GM19240 (cell line): ENCODE data around the gene MYH10.

Experiments used
- DNase-seq: peaks from one replicate; pipeline ENCODE4 v3.0.0; 2011; ENCODE audit warnings: low spot score; ENCODE audit not compliant: insufficient read length

The MYH10 gene

DNA sequence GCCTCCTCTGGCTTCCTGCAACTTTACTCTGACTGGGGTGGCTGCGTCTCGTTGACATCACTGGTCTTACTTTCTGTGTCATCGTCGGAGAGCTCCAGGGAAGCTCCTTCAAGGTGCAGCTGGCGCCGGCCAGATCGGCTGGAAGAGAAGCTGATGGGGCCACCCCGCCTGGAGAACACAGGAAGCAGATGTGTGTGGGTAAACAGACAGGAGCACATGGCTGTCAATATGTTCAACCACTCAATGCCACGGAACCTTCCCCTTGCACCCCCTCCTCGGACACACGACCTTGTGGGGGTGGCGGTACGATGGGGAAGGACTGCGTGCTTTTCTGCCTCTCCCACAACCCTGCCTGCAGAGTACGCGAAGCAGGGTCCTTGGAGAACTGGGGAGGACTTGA lies 154.7 kb downstream of the MYH10 start:
- DNase-seq: no peak

DNA sequence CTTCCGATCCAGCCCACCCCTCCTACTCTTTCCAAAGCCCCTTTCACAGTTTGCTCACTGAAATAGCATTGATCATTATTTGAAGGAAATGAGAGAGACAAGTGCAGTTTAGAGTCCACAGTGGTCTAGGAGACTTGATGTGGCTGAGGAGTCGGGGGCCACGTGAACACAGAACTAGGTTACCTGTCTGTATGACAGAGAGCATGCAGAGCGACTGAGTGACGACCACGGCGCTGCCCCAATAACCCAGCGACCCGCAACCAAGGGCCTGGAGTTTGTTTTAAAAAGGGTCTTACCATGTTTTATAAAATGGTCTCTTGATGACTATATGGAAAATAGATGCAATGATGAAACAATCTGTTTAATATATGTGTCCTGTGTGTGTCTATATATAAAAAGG lies 155.3 kb downstream of the MYH10 start:
- no peak for DNase-seq

DNA sequence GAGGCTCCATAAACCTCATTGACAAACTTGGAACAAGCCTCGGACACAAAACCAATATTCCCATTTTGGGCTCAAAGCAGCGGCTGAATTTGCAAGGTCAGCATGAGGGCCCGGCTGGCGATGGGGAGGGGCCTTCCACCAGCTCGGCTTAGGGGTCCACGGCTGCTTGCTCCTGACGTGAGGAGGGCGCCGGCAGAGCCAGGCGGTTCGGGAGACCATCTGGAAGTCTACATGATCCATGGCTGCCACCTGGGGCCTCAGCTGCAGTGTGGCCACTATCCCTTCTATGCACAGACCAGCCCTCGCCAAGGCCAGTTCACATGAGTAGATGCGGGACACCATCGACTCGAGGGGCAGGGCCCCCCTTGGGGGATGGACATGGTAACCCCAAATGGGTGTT lies 155.7 kb downstream of the MYH10 start:
- DNase-seq: no peak

DNA sequence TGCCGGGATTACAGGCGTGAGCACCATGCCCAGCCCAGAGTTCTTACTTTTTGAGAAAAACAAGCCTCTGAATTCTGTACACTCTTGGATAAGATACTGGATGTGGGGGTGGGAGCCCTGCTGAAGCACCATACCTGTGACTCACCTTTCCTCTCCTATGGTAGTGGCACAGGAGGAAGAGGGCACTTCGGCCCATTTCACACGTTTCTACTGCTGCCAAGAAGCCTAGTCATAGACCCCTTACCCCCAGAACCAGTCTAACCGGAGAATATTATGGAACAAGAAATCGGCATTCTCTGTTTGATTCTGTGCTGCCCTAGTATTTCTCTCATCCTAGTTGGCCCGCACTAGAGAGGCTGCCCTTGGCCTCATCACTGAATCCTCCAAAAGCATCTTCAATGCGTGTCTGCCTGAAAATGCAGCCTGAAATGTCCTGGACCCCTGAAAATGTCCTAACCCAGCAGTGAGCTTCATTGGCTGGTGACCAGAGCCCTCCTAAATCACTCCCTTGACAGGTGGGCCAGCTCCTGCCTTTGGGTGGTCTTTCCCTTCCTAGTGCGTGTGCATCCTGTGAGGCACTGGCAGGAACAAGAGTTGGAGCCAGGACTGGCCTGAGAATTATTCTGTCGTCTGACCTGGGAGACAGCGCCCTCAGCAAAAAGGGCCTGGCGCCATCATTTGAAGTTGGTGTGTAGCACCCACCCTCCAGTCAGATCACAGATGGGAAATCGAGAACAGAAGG lies 156.9 kb downstream of the MYH10 start:
- no peak for DNase-seq

DNA sequence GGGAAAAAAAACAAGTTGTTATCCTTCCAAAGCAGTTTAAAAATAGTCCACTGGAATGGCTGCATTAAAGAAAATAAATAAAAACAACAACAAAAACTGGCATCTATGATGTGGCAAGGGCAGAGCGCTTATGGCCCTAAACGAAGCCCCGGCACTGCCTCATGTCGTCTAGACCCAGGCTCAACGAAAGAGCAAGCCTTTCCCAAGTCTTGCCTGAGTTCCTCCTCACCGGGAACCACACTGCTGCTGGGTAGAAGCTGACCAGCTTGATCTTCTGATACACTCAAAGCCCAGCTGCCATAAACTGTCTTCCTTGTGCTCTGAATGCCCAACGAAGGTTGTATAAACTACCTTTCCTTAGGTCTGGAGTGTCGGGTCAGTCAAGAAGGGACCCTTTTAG lies 157.9 kb downstream of the MYH10 start:
- DNase-seq: no peak

DNA sequence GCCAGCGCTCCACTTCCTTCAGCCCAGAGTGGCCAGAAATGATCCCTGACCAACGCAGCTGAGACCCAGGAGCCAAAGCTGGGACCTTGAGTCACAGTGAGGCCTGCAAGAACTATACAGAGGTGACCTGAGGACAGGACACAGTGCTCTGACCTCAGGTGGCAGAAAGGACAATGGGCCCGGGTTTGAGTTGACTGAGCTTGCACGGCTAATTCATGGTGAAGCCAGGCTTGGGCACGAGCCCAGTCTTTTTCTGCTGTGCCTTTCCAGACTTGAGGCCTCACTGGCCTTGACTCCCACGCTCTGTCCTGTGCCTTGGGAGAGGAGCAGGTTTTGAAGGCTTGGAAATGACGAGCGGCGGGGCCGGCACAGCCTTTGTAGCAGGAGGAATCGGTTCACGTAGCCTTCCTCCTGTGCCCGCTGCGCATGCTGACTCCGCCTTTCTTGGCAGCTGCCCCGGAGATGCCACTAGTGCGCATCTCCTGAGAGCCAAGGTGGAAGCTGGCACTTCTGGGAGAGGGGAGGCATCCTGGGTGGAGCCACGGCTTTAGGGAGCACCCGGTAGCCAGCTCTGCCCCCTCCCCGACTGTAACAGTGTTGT lies 160.0 kb downstream of the MYH10 start:
- DNase-seq: no peak

DNA sequence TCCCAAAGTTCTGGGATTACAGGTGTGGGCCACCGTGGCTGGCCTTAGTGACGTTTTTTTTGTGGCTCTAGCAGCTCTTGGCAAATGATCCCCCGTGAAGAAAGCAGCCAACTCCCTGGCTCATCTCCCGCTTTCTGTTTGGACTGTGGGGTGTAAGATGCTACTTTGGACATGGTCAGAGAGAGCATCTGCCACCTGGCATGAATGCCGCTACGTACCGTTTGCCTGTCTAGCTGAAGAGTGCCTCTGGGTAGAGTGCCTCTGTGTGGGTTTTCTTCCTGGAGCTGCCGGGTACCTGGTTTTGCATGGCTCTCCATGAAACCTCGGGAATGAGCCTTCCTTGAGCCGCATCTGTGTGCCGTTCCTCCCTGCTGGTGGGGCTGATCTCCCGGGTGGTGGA lies 160.6 kb downstream of the MYH10 start:
- DNase-seq: no peak

DNA sequence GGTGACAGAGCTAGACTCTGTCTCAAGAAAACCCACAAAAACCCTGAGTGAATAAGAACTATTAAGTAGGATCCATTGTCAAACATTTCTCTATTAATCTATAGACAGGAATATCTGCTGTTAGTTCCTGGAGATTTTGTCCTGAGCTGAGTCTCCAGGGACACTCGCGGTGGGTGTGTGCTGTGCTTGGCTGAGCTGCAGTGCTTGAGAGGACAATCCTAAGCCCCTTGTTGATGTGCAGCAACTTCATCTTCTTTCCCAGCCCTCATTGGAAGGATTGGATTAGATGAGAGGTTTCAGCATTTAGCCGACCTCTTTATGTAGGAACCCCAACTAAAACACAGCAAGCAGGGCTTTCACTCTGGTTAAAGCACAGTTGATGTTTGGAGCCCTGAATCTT lies 161.5 kb downstream of the MYH10 start:
- DNase-seq: no peak

DNA sequence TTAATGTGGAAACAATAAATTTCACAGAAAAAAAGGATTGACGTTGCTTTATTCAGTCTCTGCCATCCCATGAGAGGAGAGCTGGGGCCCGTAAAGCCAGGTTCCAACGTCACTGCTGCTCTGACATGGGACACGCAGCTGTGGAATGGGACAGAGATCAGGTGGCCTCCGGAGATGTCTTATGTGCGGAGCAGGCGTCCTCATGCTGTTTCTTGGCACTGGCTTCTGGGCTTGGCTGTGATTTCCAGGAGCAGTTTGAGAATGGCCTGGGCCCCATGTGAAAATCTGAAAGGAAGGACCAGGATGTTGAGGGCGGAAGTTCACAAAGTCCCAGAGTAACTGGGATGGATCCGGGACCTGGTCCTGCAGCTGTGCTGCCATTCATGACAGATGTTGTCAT lies 162.4 kb downstream of the MYH10 start:
- no peak for DNase-seq

DNA sequence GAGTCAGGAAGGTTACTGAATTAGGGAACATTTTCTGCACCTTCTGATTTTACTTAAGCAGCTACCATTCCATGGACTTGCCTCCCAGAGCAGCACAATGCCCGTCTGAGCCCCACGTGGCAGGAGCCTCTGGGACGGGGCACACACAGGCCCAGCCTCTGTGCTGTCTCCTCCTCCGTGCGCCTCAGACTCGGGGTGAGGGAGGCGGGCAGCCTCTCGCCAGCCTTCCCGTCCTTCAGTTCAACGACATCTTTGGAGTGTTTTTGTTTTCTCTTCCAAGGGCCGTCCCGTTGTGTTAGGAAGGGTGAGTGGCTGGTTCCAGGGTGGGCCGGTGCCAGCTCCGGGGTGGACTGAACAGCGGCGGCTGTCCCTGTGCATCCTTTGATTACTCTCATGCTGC lies 163.0 kb downstream of the MYH10 start:
- DNase-seq: no peak

DNA sequence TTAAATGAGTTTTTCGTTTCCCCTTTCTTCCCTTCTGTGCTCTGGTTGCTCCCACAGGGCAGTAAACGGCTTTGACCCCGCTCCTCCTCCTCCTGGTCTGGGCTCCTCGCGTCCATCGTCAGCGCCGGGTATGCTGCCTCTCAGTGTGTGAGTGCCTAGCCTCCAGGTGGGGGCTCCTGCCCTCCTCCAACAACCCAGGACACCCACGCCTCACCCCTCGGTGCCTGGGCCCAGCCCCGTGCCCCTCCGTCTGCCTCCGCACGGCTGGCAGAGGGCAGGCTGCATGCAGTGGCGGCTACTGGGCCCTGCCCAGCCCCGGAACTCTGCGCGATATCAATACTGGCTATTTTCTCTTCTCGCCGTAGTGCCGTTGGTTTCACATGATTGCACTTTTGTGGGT lies 163.7 kb downstream of the MYH10 start:
- DNase-seq: no peak

DNA sequence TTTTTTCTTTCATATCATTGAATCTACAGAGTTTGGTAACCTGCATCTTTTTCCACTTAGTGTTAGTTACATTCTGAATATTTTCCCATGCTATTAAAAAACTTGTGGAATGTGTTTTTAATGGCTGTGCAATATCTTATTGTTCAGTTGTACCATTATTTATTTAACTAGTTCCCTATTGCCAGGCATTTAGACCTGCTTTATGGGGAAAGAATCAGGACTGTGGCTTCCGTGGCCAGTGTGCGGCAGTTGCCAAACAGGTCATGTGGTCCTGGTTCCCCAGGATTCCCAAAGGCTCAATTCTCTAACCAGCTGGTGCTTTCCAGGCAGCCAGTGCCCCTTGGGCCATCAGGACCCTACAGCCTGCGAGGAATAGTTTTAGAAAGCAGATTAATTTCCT lies 164.1 kb downstream of the MYH10 start:
- DNase-seq: no peak

DNA sequence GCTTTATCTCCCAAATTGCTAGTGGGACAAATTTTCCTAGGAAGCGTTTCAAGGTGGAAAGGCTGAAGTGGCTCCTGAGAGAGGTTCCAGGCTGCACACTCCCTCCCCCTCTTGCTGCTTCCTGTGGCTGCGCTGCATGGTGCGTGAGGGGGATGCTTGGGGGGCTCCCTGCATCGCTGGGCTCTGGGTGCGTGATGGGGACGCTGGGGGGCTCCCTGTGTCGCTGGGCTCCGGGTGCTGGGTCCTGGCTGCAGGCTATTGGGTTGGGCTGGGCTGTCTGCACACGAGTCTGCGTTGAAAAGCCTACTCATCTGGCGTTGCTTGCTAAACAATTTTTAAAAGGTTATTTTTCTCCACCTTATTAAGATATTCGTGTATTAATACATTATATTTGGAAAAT lies 164.8 kb downstream of the MYH10 start:
- DNase-seq: no peak

DNA sequence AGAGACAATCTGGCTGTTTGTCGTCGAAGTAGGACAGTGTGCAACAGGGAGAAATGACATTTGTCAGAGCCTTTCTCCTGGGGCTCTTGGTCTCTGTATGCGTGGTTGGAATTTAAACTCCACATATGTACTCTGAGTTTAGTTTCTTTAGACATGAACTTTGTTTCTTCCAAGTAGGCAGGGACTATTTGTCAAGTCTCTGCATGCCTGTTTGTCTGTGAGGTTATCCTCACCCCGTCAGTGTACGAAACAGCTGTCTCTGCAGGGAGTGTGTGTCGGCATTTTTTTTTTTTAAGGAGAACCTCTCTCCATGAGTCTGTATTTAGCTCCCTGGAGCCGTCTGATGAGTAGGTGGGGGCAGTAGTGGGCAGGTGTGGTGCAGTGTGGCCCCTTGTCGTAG lies 165.2 kb downstream of the MYH10 start:
- DNase-seq: no peak

DNA sequence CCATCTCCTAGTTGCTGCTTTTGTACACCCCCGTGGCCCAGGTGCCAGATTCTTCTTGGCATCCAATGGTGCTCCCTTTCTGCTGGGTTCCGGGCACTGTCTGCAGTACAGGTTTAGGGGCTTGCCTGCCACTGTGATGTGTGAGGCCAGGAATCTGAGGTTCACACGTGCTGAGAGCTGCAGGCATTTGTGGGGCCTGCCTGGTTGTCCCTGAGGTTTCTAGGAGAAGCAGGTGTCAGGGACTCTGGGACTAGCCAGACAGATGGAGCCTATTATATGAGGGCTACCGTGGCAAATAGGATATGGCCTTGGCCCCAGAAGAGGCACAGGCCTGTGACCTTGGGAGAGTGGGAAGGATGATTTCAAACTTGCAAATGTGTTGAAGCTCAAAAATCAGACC lies 165.6 kb downstream of the MYH10 start:
- DNase-seq: no peak

DNA sequence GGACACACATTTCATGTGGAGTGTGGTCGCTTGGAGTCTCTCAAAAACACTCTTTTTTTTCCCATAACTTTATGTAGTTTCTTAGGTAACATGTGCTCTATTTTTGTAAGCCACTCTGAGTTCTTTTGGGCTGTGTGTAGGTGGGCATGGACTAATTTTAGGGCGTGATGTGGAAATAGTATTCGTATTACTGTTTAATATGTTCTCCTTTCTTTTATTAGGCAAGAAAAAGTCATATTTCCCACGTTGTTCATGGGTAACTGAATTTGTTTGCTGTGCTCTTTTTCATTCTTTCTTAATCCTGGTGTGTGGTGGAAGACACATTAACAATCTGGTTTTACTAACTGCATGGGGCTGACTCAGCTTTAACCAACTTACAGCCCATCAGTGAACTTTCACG lies 167.4 kb downstream of the MYH10 start:
- no peak for DNase-seq

DNA sequence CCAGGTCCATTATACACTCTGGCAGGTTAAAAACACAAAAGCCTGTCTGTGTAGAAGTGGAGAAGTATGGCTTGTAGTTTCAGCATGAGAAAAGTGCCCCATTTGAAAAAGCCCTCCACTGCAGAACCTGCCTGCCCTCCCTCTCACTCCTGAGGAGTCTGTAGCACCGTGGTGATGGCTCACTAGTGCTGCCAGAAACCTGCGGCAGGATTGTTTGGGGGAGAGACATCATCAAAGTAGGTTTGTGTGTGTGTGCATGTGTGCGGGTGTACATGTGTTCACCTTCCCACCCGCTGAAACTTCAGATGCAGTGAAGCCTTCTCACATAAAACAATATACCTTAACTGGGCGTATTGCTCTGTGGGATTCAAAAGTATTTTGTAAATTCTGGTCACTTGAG lies 168.0 kb downstream of the MYH10 start:
- no peak for DNase-seq

DNA sequence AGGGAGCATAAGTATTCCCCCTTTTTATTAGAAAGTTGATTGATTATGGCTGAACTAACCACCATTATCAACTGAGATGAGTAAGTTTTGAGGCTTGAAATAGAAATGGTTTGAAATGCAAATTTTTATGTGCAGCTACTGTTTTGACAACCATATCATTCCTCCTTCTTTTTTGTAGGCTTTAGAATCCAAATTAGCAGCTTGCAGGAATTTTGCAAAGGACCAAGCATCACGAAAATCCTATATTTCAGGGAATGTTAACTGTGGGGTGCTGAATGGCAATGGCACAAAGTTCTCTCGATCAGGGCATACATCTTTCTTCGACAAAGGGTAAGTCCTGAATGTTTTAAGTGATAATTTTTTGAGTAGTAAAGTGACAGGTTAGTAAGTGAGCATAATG lies 170.7 kb downstream of the MYH10 start:
- no peak for DNase-seq

DNA sequence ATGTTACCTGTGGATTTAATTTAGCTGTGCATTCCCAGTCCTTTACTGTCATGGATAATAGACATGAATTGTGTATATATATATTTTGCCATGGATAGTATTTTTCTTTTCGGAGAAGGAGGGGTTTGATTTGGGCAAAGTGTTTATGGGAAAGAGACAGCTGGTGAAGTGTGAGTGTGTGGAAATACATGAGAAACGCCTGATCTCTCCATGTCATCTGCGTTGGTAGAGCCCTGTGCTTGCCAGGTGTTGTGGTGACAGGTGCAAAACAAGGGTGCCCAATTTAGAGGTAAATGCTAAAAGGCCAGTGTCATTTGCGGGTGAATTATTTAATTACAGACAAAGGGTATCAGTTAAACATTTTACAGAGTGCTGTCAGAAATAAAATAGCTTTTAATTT lies 171.4 kb downstream of the MYH10 start:
- DNase-seq: no peak

DNA sequence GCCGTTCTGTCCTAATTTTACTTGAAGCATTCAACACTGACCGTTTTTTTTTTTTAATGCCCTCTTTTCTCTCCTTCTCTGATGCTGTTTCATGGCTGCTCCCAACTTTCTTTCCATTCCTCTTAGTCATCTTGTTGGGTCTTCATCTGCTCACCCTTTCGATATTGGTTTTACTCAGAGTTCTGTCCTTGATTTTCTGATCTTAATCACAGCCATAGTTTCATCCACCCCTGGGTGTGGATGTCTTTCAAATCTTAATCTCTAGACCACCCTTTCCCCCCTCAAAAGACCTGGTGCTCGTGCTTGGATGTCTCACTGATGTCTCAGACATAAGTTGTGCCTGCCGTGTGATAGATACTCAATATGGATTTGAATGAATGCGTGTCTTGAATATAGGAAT lies 172.4 kb downstream of the MYH10 start:
- no peak for DNase-seq

DNA sequence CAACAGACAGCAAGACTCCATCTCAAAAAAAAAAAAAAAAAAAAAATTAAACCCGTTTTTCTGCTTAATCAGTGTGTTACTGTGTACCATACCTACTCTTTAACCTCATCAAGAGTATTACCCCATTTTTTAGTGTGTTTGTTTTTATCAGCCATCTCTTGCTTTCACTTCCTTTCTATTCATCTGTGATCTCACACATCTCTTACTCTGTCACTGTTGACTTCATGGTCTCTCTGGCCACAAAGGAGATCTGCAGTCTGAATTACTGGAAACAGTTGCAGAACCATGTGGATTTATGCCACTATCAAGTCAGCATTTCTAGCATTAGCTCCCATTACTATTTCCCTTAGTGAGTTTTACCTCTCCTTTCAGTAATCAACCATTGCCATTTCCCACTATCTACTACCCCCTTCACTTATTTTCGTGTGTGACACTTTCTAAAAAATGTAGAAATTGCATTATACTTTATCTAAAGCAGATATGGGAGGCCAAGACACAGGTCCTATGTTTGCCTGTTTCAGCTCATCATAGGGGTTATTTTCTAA lies 174.8 kb downstream of the MYH10 start:
- no peak for DNase-seq

DNA sequence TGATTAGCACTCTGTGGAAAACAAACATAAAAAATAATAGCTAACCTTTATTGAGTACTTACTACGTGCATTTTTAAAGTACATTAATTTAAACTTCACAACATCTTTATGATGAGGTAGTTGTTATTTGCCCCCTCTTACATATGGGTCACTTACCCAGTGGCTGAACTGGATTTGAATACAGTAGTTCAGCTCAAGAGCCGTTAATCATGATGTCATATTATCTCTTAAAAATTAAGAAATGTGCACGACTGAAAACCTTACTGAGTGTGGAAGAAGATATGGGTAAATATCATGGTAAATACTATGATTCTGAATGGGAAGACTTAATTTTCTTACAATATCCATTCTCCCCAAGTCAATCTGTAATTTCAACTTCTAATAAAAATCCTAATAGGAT lies 177.2 kb downstream of the MYH10 start:
- DNase-seq: no peak

DNA sequence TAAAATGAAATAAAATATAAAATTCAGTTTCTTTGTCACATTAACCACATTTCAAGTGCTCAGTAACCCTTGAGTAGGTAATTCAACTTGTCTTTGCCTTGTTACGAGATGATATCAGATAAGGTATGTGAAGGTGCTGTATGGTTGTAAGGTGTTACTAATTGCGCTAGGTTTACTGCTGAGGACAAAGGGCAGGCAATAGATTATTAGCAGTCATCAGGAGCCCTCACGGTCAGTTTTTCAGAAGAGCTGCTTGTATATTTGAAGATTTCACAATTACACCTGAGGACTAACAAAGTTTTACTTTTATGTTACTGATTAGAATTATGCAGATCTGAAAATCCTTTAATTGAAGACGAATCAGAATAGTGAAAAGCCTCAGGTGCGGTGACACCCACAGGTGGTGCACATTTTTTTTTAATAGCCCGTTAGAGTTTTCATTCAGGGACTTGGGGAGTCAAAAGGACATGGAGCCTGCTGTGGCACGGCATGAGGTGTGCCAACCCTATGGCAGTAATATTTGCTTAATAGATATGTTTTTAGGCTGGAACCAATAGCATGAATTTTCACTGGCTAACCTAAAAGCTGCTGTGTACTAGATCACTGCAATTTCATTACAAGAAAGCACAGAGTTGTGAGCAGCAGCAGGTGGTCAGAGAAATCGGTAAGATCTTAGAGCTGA lies 178.5 kb downstream of the MYH10 start:
- no peak for DNase-seq
